OCI-LY3 (cell line): ENCODE data around the gene ELAVL2.

ENCODE experiments used
- H2AFZ ChIP-seq: fragments of 200-600, 300-600 bp; shearing (Covaris generic); 2 replicates; pipeline ENCODE4 v1.6.0; 2014; ENCODE audit warnings: antibody characterized with exemption, low read depth, low read length
- H3K27ac ChIP-seq: fragments of 200-600, 300-600 bp; sonication (generic); 2 replicates; pipeline ENCODE4 v1.5.1; 2014; ENCODE audit warnings: mild to moderate bottlenecking, low read length, moderate library complexity, mixed read lengths
- H3K27me3 ChIP-seq: fragments of 200-600, 300-600 bp; sonication (generic); 2 replicates; pipeline ENCODE4 v1.6.1; 2014; ENCODE audit warnings: low read depth, low read length, mixed read lengths
- H3K36me3 ChIP-seq: fragments of 200-600, 300-600 bp; sonication (generic); replicated peaks from 2 replicates; pipeline ENCODE3; 2014; ENCODE audit warnings: low read depth, low read length, mixed read lengths
- H3K4me1 ChIP-seq: fragments of 300-600, 200-600 bp; sonication (generic); 2 replicates; pipeline ENCODE4 v1.6.1; 2014; ENCODE audit warnings: low read length, mixed read lengths
- H3K4me2 ChIP-seq: fragments of 200-600, 300-600 bp; sonication (generic); 2 replicates; pipeline ENCODE4 v1.6.1; 2014; ENCODE audit warnings: low read length, mixed read lengths
- H3K4me3 ChIP-seq: fragments of 300-600, 200-600 bp; sonication (generic); 2 replicates; pipeline ENCODE4 v1.5.1; 2014; ENCODE audit warnings: antibody characterized with exemption, mild to moderate bottlenecking, low read length, moderate library complexity
- H3K79me2 ChIP-seq: fragments of 300-600, 200-600 bp; shearing (Covaris generic); 2 replicates; pipeline ENCODE4 v1.6.1; 2014; ENCODE audit warnings: mild to moderate bottlenecking, low read length, mixed read lengths
- H3K9ac ChIP-seq: fragments of 300-600, 200-600 bp; shearing (Covaris generic); 2 replicates; pipeline ENCODE4 v1.6.0; 2014; ENCODE audit warnings: mild to moderate bottlenecking, low read length, moderate library complexity
- H3K9me3 ChIP-seq: fragments of 200-600, 300-600 bp; shearing (Covaris generic); 2 replicates; pipeline ENCODE4 v1.6.1; 2014; ENCODE audit warnings: low read length, mixed read lengths; ENCODE audit not compliant: insufficient read depth
- H4K20me1 ChIP-seq: fragments of 200-600, 300-600 bp; sonication (generic); 2 replicates; pipeline ENCODE4 v1.6.1; 2016; ENCODE audit warnings: low read length, mixed read lengths; ENCODE audit not compliant: insufficient read depth
- CTCF ChIP-seq: fragments of 200-600, 300-600 bp; sonication (generic); IDR thresholded peaks from 2 replicates; pipeline ENCODE4 v1.5.1; 2014; ENCODE audit warnings: antibody characterized with exemption, low read length, low read depth
- EZH2phosphoT487 ChIP-seq: fragments of 200-600 bp; shearing (Covaris generic); IDR thresholded peaks from 2 replicates; pipeline ENCODE4 v1.6.1; 2018; ENCODE audit warnings: antibody characterized with exemption, mixed run types, low read depth

ELAVL2 gene

GRCh38 chr9:23752859-23753258 lies 73.2 kb downstream of the ELAVL2 start:
- Histone ChIP-seq H3K27ac (no peak overlapping the region), H3K4me1 (no peaks in the 10 kb centered on the region), H2AFZ (no peak overlapping the region), H3K79me2 (no peaks in the 10 kb centered on the region), H3K4me3 (no peak overlapping the region), H4K20me1 (no peaks in the 10 kb centered on the region), H3K4me2 (no peak overlapping the region), H3K36me3 (no peaks in the 10 kb centered on the region), H3K9ac (no peak overlapping the region), H3K27me3 (no peaks in the 10 kb centered on the region), H3K9me3 (no peaks in the 10 kb centered on the region)
- no peak for TF ChIP-seq CTCF
- no peak for TF ChIP-seq EZH2phosphoT487

- Histone ChIP-seq H2AFZ (no peak overlapping the region), H3K27ac (no peak overlapping the region), H3K9ac (no peak overlapping the region), H3K79me2 (no peaks in the 10 kb centered on the region), H4K20me1 (no peaks in the 10 kb centered on the region), H3K9me3 (no peaks in the 10 kb centered on the region), H3K27me3 (no peaks in the 10 kb centered on the region), H3K4me1 (no peaks in the 10 kb centered on the region), H3K4me3 (no peak overlapping the region), H3K36me3 (no peaks in the 10 kb centered on the region), H3K4me2 (no peak overlapping the region)
- no peak for TF ChIP-seq CTCF
- TF ChIP-seq EZH2phosphoT487, result no peak
Measured at GRCh38 chr9:23751633-23752032, 74.4 kb downstream of the ELAVL2 start.

GRCh38 chr9:23750808-23751207 lies 75.2 kb downstream of the ELAVL2 start:
- H3K4me3 ChIP-seq, result no peak overlapping the region
- H3K79me2 ChIP-seq, result no peaks in the 10 kb centered on the region

More at GRCh38 chr9:23750808-23751207, 75.2 kb downstream of the ELAVL2 start:
- H3K4me1 ChIP-seq, result peaks cover 8% of the 10 kb centered on the region
- H3K9me3 ChIP-seq, result no peaks in the 10 kb centered on the region
- TF ChIP-seq EZH2phosphoT487 (no peak), CTCF (no peak)
- no peak overlapping the region for H3K4me2 ChIP-seq
- no peak overlapping the region for H3K27ac ChIP-seq
- H3K36me3 ChIP-seq, result no peaks in the 10 kb centered on the region
- H4K20me1 ChIP-seq, result no peaks in the 10 kb centered on the region
- no peak overlapping the region for H2AFZ ChIP-seq
- no peaks in the 10 kb centered on the region for H3K27me3 ChIP-seq
- H3K9ac ChIP-seq, result no peak overlapping the region
